GM19397 (cell line): ENCODE measurements around the gene CLDN9.
"Not testable (repeated sequence)": the region's sequence is repeated elsewhere in the genome, so short reads cannot be mapped to it uniquely, and the experiment has no call there.

Source experiments
- ATAC-seq: cut with Tn5 transposase; IDR thresholded peaks from one replicate; pipeline ENCODE4 v1.9.1; 2021; ENCODE audit warnings: mild to moderate bottlenecking, moderate library complexity; ENCODE audit not compliant: unreplicated experiment

CLDN9 gene

DNA sequence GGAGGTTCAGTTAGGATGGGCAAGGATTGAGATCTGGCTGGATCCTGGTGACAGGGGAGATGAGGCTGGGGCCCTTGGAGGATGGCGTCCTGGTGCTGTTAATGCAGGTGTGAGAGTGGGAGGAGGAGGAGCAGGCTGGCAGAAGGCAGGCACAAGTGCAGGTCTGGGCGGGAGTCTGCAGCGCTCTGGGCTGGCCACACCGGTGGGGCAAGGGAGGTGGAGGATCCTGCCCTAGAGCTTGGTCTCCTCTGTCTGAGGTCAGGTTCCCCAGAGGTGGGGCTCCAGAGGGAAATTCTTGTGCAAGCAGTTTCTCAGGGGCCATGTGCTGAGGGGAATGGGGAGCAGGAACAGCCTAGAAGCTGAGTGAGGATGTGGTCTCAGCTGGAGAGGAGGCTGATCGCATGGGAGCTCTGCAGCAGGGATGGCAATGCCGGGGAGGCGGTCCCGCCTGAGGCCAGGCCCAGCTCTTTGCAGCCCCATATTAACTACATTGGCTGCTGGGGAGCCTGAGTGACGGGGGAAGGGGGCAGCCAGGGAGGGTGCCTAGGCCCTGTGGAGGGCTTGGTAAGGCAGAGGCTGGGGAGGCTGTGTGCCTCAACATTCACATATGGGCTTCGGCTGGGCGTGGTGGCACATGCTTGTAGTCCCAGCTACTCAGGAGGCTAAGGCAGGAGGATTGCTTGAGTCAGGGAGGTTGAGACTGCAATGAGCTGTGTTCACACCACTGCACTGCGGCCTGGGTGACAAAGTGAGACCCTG, 40.0 kb downstream of the CLDN9 start:
- ATAC-seq = not testable (repeated sequence)

DNA sequence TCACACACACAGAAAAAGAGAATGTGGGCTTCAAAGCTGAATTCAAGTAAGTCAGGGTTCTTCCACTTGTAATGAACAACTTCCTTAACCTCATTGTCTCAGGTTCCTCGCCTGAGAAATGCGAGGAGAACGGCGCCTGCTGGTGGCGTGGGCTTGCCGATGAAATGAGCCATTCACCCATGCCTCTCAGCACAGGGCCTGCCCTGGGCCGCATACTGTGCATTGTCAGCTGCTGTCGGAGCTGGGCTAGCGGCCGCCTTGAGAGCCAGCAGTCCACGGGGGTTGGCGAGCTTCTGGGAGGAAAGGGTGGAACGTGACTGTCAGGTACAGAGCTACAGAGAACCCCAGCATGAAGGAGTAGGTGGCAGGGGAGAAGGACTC, 40.6 kb downstream of the CLDN9 start:
- not testable (repeated sequence) for ATAC-seq

GRCh38 chr16:3054965-3055733, 42.4 kb downstream of the CLDN9 start:
- no peak for ATAC-seq

- not testable (repeated sequence) for ATAC-seq
Measured at GRCh38 chr16:3055734-3056115, 43.0 kb downstream of the CLDN9 start.

GRCh38 chr16:3056336-3057180, 43.8 kb downstream of the CLDN9 start:
- no peak for ATAC-seq

DNA sequence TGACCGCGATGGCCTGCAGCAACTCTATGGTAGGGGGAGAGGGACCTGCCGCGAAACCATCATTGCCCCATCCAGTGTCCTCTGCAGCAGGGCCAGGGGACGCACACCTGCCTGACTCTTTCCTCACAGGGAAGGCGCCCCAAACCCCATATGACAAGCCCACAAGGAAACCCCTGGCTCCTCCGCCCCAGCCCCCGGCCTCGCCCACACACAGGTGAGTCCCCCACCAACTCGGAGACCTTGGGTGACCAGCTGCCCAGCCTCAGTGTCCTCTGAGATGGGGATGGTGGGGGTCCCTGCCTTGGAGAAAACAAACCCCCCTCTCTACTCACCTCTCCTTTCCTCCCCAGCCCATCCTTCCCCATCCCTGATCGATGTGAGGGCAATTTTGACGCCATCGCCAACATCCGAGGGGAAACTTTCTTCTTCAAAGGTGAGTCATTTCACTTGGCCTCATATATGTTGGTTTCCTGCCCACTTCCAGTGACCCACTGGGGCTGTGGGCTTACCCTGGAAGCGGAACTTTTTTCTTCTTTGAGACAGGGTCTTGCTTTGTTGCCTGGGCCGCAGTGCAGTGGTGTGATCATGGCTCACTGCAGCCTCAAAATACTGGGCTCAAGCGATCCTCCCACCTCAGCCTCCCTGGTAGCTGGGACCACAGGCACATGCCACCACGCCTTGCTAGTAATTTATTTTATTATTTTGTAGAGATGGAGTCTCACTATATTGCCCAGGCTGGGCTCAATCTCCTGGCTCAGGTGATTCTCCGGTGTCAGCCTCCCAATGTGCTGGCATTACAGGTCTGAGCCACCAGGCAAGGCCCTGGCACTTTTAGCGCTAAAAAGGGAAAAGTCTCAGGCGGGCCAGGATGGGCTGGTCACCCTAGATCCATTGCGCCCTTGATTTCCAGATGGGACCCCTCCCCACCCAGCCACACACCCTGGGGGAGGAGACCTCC, 44.7 kb downstream of the CLDN9 start:
- no peak for ATAC-seq

- ATAC-seq = peak; percentile 19
Measured at GRCh38 chr16:3058139-3059030, 45.7 kb downstream of the CLDN9 start.

GRCh38 chr16:3059041-3059722, 46.5 kb downstream of the CLDN9 start:
- peak; percentile 90 for ATAC-seq

- ATAC-seq = no peak
Measured at GRCh38 chr16:3059723-3060242, 47.1 kb downstream of the CLDN9 start.

DNA sequence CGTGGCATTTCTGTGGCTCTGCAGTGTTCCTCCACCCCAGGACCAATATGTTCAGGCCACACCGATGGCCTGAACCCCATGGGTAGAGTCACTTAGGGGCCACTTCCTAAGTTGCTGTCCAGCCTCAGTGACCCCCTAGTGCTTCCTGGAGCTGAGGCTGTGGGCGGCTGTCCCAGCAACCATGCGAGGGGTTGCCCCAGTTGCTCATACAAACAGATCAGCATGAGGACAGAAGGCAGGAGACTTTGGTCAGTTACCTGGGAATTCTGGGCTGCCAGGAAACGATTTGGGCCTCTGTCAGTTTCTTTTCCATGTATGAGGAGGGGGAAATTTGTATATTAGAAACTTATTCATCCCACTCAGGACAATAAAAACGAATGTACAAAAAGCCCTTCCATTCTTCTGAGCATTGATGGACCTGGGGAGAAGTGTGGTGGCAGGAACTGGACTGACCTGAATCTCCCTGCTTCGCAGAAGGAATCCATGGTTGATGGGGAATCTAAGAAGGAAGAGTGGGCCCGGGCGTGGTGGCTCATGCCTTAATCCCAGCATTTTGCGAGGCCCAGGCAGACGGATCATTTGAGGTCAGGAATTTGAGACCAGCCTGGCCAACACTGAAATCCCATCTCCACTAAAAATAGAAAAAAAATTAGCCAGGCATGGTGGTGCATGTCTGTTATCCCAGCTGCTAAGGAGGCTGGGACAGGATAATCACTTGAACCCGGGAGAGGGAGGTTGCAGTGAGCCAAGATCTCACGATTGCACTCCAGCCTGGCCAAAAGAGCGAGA, 47.8 kb downstream of the CLDN9 start:
- ATAC-seq = no peak

- no peak for ATAC-seq
Measured at GRCh38 chr16:3062553-3062952, 49.8 kb downstream of the CLDN9 start.

DNA sequence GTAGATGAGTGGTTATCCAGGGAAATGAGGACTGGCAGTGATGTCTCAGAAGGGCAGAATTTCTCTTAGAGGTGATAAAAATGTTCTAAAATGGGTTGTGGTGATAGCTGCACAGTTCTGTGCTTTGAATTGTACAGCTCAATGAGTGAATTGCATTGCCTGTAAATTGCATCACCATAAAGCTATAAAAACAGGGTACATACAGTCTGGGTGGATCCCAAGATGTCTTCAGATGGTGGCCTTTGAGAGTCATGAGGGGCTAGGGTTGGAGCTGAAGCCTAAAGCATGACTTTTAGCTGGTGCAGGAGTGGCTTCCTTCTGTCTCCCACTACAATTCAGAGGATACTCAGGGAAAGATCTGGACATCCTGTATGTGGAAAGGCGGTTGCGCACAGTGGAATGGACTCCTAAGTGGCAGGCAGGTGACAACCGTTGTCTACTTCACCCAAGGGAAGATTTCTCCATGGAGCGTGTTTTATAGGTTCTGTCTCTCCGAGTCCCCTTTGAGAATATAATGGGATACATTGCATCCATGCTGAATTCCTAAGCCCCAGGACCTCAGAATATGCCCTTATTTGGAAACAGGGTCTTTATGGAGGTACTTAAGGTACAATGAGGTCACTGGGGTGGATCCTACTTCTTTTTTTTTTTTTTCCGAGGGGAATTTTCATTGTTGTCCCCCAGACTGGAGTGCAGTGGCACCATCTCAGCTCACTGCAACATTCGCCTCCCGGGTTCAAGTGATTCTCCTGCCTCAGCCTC, 51.1 kb downstream of the CLDN9 start:
- ATAC-seq = no peak
